Activated CD4-positive, alpha-beta memory T cell treated with anti-CD3 and anti-CD28 coated beads, Interleukin-2, amount 10 ng/mL, durations not matched to agents 7 days and 5 days (primary cell): ENCODE results near the gene FGFRL1. TPM values are rescaled to one million over a fixed set of nuclear protein-coding genes. Genes with fewer than 3 reads are reported as not detected.

Experiments used
- CTCF ChIA-PET: fragments of 350-600 bp; sonication (Branson Sonifier 250); formaldehyde crosslinking; loops from one replicate; lab custom pipeline; 2021; ENCODE audit warnings: antibody characterized with exemption, inconsistent platforms; lab: Charles Lee
- POLR2A ChIA-PET: fragments of 350-600 bp; sonication (Branson Sonifier 250); formaldehyde crosslinking; loops from one replicate; lab custom pipeline; 2021; ENCODE audit warnings: antibody characterized with exemption; lab: Charles Lee
- DNase-seq: peaks from one replicate; pipeline ENCODE4 v3.0.0-alpha.2; 2020
- H3K27ac Mint-ChIP-seq: one replicate; pipeline ENCODE4 v1.8.0; 2021; ENCODE audit warnings: mild to moderate bottlenecking, mixed read lengths
- H3K27me3 Mint-ChIP-seq: one replicate; pipeline ENCODE4 v1.8.0; 2021; ENCODE audit warnings: mixed read lengths
- H3K36me3 Mint-ChIP-seq: one replicate; pipeline ENCODE4 v1.8.0; 2021; ENCODE audit warnings: low read depth, mixed read lengths
- H3K4me1 Mint-ChIP-seq: one replicate; pipeline ENCODE4 v1.8.0; 2021; ENCODE audit warnings: mixed read lengths
- H3K4me3 Mint-ChIP-seq: one replicate; pipeline ENCODE4 v1.8.0; 2021; ENCODE audit warnings: mild to moderate bottlenecking, mixed read lengths
- H3K9me3 Mint-ChIP-seq: one replicate; pipeline ENCODE4 v1.8.0; 2021; ENCODE audit warnings: mixed read lengths
- total RNA-seq, 2 experiments: library from RNA; stranded (reverse); gene quantifications; one replicate each; pipeline ENCODE4 v1.2.3, GENCODE V29; 2021

Gene FGFRL1
- total RNA-seq, 2 experiments from 2014 or later, result 7.1 to 8.9 TPM

DNA sequence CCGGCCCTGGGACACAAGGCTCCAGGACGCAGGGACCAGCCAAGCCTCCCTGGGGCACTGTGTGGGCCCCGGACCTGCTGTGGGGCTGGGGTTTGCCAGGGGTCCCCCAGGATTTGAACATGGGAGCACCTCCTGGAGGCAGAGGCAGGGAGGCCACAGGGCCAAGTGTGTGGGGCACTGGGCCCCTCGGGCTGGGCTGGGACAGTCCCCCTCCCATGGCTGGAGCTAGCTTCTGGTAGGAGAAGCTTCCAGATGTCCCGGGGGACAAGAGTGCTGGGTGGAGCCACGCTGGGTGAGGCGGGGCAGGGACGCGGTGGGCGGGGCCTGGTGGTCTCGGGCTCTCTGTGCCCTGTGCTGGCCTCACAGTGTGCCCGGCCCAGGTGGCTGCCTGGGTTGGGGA lies 18.6 kb downstream of the FGFRL1 start:
- no peaks in the 10 kb centered on the region for H3K36me3 Mint-ChIP-seq
- H3K9me3 Mint-ChIP-seq, result no peaks in the 10 kb centered on the region
- no peak overlapping the region for H3K4me3 Mint-ChIP-seq
- no peak for DNase-seq
- peaks cover 7% of the 10 kb centered on the region for H3K4me1 Mint-ChIP-seq
- no peak overlapping the region for H3K27ac Mint-ChIP-seq
- CTCF ChIA-PET, result no interaction called here
- POLR2A ChIA-PET, result no interaction called here
- no peaks in the 10 kb centered on the region for H3K27me3 Mint-ChIP-seq

DNA sequence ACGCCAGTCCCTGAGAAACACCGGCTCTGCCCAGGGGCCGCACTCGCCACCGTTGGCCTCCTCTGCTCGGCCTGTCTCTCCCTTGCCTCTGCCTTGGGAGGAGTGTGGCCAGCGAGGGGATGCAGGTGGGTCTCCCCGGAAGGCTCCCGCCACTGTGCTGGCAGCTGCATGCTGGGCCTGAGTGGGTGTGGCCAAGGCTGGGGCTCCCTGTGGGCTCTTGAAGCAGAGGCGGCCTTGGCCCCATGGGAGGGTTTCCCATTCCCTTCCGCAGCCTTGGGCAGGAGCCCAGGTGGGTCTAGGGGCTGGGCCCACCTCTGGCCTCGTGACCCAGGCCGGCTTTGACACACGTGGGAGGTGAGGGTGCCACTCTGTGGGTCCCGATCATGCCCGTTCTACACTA lies 19.1 kb downstream of the FGFRL1 start:
- Mint-ChIP-seq H3K27me3 (no peaks in the 10 kb centered on the region), H3K36me3 (no peaks in the 10 kb centered on the region), H3K27ac (no peak overlapping the region), H3K4me1 (peaks cover 7% of the 10 kb centered on the region), H3K4me3 (no peak overlapping the region), H3K9me3 (no peaks in the 10 kb centered on the region)
- ChIA-PET POLR2A (interaction anchor here (0.7 kb wide), 1 partner anchor 20 kb away, joined by 3 read pairs; no protein-coding TSS in a partner anchor), CTCF (no interaction called here)
- DNase-seq, result no peak

DNA sequence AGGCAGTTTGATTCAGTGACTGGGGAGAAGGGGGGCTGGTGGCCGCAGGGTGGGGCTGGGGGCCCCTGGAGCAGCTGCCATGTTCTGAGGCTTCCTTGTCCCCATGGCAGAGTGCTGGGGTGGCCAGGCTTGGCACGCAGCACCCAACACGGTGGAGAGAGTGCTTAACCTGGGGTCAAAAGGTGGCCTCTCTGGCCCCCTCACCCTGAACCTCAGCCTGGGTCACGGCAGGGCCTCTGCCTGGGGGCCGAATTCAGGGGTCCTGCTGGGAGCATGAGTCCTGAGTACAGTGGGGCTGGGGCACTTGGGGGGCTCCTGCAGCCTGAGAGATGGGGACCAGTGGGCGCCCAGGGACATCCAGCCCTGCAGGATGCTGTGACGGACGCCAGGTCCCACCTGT lies 19.9 kb downstream of the FGFRL1 start:
- H3K4me1 Mint-ChIP-seq, result no peaks in the 10 kb centered on the region
- H3K27me3 Mint-ChIP-seq, result no peaks in the 10 kb centered on the region
- no peak overlapping the region for H3K27ac Mint-ChIP-seq
- H3K9me3 Mint-ChIP-seq, result no peaks in the 10 kb centered on the region
- H3K36me3 Mint-ChIP-seq, result no peaks in the 10 kb centered on the region
- ChIA-PET POLR2A (no interaction called here), CTCF (no interaction called here)
- DNase-seq, result no peak
- no peak overlapping the region for H3K4me3 Mint-ChIP-seq

DNA sequence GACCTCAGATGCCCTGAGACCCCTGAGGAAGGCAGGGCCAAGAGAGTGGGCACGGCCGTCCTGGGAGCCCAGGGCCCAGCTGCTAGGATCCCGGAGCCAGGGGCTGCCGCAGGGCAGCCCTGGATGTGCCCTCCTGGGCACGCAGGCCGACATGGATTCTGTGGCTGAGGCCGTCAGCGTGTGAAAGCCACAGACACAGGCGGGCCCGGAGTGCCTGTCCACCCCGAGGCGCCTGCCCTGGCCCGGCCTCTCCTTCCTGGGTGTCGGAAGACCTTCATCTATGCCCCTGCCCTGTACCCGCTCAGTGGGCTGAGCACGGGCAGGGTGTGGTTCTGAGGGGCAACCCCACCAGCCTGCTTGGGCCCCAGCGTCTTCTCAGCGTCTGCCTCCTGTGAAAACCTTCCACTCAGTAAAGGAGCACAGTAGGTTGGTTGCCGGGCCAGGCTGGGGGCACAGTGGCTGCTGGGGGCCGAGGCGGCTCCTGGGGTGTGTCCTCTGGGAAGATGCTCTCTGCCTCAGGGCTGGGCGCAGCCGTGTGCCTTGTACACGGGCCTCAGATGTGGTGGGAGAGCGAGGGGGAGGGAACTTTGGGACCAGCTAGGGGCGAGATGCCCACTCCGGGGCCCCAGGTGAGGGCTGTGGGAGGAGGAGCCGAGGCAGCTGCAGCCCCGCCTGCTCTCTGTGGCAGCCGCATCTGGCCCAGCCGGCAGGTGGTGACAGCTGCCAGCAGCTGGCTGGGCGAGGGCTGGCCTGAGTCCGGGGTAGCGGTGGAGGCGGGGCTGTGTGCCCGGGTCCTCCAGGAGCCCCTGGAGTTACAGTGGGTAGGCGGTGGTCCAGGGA lies 20.8 kb downstream of the FGFRL1 start:
- CTCF ChIA-PET, result no interaction called here
- DNase-seq, result no peak
- Mint-ChIP-seq H3K36me3 (no peaks in the 10 kb centered on the region), H3K9me3 (no peaks in the 10 kb centered on the region), H3K27me3 (no peaks in the 10 kb centered on the region), H3K27ac (no peak overlapping the region), H3K4me1 (no peaks in the 10 kb centered on the region), H3K4me3 (no peak overlapping the region)
- POLR2A ChIA-PET, result no interaction called here

DNA sequence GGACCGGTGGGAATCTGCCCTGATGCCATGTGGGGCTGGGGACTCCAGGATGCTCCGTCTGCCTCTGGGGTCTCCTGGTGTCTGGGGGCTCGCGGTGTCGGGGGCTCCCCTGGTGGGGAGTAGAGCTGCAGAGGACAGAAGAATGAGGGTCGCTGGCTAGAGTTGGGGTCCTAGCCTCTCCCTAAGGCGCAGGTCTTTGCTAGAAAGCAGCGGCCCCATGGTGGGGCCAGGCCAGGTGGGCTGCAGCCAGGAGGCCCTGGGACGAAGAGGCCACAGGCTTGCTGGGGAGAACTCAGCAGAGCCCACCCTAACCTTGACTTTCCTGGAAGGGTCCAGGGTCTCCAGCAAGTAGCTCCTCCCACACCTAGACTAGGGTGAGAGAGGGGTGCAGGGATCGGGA lies 21.4 kb downstream of the FGFRL1 start:
- Mint-ChIP-seq H3K4me1 (no peaks in the 10 kb centered on the region), H3K27ac (no peak overlapping the region), H3K36me3 (no peaks in the 10 kb centered on the region), H3K9me3 (no peaks in the 10 kb centered on the region), H3K27me3 (no peaks in the 10 kb centered on the region), H3K4me3 (no peak overlapping the region)
- CTCF ChIA-PET, result no interaction called here
- POLR2A ChIA-PET, result no interaction called here
- no peak for DNase-seq

DNA sequence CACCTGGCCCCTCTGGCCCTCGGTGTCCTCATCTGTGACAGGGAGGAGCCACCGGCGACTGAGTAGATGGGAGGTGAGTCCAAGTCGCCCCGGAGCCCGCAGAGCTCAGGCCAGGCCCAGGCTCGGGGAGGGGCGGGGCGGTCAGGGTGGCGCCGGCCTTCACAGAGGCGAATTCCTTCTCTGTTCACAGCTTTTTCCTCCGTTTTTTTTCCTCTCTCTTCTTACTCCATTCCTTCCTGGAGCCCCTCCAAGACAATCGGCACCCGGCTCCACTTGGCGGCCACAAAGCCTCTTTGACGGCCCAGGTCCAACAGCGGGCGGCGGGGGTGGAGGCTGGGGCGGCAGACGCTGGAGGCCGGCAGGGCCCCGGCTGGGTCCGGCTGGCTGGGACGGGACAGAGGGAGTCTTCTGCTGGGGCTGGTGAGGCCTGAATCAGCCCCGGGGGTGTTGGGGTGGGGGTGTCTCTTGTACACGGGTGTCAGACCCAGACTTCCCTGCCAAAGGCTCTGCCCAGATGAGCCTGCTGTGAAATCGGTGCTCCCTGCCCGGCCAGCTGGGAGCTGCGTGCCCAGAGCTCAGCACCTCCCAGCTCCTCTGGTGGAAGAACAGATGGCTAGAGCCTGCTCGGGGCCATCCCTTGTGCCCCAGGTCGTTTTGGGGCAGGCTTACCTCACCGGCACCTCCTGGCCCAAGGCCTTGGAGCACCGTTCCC lies 22.6 kb downstream of the FGFRL1 start:
- Mint-ChIP-seq H3K4me3 (no peak overlapping the region), H3K27me3 (no peaks in the 10 kb centered on the region), H3K27ac (no peak overlapping the region), H3K36me3 (no peaks in the 10 kb centered on the region), H3K4me1 (no peaks in the 10 kb centered on the region), H3K9me3 (no peaks in the 10 kb centered on the region)
- POLR2A ChIA-PET, result no interaction called here
- no peak for DNase-seq
- CTCF ChIA-PET, result no interaction called here

DNA sequence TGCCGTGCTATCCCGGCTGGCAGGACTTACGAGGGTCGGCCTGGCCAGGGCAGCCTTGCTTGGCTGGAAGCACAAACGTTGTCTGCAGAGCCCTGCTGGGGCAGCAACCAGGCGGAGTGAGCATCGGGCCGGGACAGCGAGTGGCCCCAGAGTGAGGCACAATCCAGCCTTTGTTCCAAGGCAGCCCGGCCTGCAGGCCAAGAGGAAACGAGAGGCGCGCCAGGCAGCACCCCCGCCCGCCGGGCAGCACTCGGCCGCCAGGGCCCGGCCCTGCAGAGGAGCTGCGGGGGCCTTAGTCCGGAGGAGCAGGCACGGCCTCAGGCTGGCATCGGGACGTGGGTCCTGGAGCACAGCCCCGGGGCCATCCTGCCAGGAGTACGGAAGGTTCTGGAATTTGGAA lies 24.1 kb downstream of the FGFRL1 start:
- POLR2A ChIA-PET, result no interaction called here
- no peak overlapping the region for H3K4me3 Mint-ChIP-seq
- DNase-seq, result no peak
- H3K27me3 Mint-ChIP-seq, result no peaks in the 10 kb centered on the region
- no peaks in the 10 kb centered on the region for H3K36me3 Mint-ChIP-seq
- CTCF ChIA-PET, result no interaction called here
- H3K9me3 Mint-ChIP-seq, result no peaks in the 10 kb centered on the region
- H3K27ac Mint-ChIP-seq, result no peak overlapping the region
- no peaks in the 10 kb centered on the region for H3K4me1 Mint-ChIP-seq

DNA sequence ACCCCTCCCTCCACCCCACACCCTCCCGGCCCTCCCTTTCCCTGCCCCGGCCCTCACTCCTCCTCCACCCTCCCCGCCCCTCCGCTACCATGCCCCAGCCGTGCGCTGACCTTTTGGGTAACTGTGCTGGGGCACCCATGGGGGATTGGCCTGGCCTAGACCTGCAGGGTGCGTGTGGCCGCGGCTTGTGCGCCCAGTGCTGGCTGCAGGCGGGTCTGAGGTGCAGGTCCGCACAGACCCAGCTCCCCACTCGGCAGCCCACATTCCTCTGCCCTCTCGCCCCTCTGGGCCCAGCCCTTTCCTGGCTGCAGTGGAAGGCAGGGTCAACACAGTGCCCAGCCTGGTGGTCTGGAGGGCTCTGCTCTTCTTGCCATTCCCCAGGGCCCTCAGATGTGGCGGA lies 24.7 kb downstream of the FGFRL1 start:
- H3K9me3 Mint-ChIP-seq, result no peaks in the 10 kb centered on the region
- ChIA-PET CTCF (no interaction called here), POLR2A (no interaction called here)
- no peaks in the 10 kb centered on the region for H3K27me3 Mint-ChIP-seq
- H3K4me3 Mint-ChIP-seq, result no peak overlapping the region
- no peaks in the 10 kb centered on the region for H3K4me1 Mint-ChIP-seq
- no peaks in the 10 kb centered on the region for H3K36me3 Mint-ChIP-seq
- no peak overlapping the region for H3K27ac Mint-ChIP-seq
- DNase-seq, result no peak

DNA sequence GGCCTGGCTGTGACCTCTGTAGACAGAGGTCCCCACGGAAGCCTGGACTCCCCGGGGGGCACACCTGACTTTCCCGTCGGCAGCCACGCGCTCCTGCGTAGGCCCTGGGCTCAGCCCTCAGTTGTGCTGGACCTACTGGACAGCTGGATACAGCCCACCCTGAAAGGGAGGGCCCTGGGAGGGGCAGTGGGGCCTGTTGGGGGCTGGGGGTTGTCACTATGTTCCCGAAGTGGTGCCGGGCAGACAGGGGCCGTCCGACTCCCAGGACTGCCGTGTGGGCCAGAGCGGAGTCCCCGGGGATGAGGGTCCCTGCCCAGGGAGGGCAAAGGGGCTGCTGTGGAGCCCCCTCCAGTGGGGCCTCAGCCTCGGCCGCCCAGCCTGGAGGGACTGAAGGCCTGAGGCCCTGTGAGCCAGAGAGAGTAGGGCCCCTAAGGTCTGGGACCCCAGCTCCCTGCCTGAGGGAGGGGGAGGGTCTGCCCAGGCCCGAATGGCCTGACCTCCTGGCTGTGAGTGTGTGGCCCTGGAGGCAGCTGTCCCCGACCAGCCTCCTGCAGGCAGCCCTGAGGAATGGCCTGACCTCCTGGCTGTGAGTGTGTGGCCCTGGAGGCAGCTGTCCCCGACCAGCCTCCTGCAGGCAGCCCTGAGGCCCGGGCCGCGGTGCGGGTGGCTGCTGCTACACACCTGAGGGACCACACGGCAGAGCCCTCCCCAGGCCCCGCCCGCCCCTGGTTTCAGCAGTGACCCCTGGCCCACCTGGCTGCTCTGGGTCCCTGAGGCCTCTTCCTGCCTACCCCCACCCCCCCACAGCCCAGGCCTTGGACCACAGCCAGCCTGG lies 25.8 kb downstream of the FGFRL1 start:
- DNase-seq, result no peak
- ChIA-PET POLR2A (no interaction called here), CTCF (no interaction called here)
- Mint-ChIP-seq H3K9me3 (no peaks in the 10 kb centered on the region), H3K36me3 (no peaks in the 10 kb centered on the region), H3K4me3 (no peak overlapping the region), H3K27ac (no peak overlapping the region), H3K27me3 (no peaks in the 10 kb centered on the region), H3K4me1 (no peaks in the 10 kb centered on the region)

DNA sequence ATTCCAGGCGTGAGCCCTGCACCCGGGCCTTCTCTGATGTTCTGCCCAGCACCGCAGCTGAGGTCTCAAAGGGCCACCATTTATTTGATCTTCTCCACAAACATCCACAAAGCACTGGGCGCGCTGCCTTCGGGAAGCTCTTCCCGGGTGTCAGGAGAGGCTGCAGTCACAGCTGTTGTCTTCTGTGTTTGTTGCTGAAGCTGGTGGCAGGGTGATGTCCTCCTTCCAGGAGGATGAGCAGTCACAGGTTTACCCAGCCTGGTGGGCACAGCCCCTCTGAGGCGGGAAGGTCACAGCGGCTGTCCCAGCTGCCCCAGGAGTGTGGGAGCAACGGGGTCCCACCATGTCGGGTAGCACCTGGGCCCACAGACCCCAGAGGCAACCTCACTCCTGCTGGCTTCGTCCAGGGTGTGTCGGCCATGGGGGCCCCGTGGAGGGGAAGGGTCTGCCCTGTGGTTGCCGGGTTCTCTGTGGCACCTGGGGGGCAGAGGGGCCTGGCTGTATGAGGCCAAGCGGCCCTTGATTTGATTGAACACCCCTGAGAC lies 27.6 kb downstream of the FGFRL1 start:
- DNase-seq, result no peak
- H3K4me3 Mint-ChIP-seq, result no peak overlapping the region
- H3K9me3 Mint-ChIP-seq, result peaks cover 3% of the 10 kb centered on the region
- no peaks in the 10 kb centered on the region for H3K27me3 Mint-ChIP-seq
- no peaks in the 10 kb centered on the region for H3K4me1 Mint-ChIP-seq
- H3K36me3 Mint-ChIP-seq, result no peaks in the 10 kb centered on the region
- ChIA-PET CTCF (no interaction called here), POLR2A (no interaction called here)
- no peak overlapping the region for H3K27ac Mint-ChIP-seq

DNA sequence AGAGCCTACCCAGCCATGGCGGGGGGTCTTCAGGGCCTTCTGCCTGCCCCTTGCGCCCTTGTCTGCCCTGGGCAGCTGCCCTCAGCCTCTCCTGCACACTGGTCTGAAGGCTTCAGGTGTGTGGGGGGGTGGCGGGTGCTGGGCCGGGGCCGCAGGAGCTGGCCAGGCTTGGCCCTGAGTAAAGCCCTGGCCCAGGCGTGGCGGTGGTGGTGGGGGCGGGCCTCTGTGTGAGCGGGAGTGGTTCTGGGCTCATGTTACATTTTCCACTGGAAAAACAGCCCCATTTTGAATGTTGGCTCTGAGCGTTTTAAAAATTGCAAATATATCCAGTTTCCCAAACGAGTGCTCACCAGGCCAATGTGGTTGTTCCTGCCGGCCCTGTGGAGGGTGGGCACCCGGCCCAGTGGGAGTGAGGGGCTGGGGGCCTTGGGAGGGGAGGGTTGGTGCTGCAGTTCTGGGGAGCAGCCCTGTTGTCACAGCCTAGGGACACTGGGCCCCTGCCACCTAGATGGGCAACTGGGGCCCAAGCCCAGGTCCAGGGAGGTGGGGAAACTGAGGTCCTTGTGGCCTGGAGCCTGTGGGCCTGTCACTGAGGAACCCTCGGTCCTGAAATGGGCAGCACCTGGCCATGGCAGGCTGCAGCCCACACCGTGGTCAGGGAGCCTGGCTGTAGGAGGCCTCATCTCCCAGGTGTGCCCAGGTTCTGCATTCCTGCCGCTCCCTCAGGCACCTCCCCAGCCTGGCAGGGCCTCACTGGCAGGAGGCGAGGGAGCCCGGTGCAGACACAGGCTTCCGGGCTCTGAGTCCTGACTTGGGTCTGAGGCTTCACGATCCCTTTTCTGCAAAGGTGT lies 28.3 kb downstream of the FGFRL1 start:
- no peak overlapping the region for H3K4me3 Mint-ChIP-seq
- H3K27me3 Mint-ChIP-seq, result no peaks in the 10 kb centered on the region
- ChIA-PET CTCF (no interaction called here), POLR2A (no interaction called here)
- H3K4me1 Mint-ChIP-seq, result no peaks in the 10 kb centered on the region
- H3K27ac Mint-ChIP-seq, result no peak overlapping the region
- H3K36me3 Mint-ChIP-seq, result no peaks in the 10 kb centered on the region
- peaks cover 3% of the 10 kb centered on the region for H3K9me3 Mint-ChIP-seq
- no peak for DNase-seq

DNA sequence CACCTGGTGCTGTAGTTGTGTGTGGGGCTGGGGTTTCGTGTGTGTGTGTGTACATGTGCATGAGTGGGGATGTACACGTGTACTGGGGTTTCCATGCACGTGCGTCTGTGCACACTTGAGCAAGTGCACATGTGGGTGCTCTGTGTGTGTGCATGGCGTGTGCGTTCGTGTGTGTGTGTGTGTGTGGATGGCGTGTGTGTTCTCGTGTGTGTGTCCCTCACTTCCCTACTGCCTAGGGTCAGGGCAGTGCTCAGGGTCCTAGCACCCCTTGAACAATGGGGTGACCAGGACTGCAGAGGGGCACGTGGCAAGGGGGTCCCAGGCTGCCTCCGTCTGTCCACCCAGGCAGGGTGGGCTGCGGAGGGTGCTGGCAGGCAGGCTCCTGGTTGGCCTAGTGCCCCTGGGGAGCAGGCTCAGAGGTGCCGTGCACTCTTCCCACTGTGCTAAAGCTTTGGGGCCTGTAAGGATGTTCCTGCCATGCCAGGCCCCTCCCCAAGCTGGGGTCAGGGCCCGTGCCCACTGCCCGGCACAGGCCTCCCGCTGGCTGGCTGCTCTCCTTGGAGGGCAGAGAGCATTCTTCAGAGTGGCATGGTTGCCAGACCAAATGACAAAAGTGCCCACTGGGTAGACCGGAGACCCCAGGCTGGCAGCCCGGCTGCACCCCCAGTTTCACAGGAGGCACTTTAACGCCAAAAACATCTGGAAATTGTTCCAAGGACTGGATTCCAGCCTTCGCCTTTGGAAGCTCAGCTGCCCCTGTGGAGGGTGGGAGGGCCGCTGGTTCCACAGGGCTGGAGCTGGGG lies 29.1 kb downstream of the FGFRL1 start:
- Mint-ChIP-seq H3K4me3 (no peak overlapping the region), H3K27ac (no peak overlapping the region), H3K36me3 (no peaks in the 10 kb centered on the region), H3K27me3 (no peaks in the 10 kb centered on the region), H3K4me1 (no peaks in the 10 kb centered on the region), H3K9me3 (peaks cover 3% of the 10 kb centered on the region)
- POLR2A ChIA-PET, result no interaction called here
- DNase-seq, result no peak
- CTCF ChIA-PET, result no interaction called here
